G401 (cell line): ENCODE results near the gene MPST. TPM values are rescaled to one million over a fixed set of nuclear protein-coding genes. Genes with fewer than 3 reads are reported as not detected.
"Not testable (repeated sequence)": the region's sequence is repeated elsewhere in the genome, so short reads cannot be mapped to it uniquely, and the experiment has no call there.

ENCODE experiments used
- DNase-seq: peaks from one replicate; pipeline ENCODE4 v3.0.0-alpha.2; 2015; ENCODE audit warnings: low spot score
- in situ Hi-C: cut with HindIII; loops from 2 replicates; pipeline ENCODE4 v1.10.0; 2016; ENCODE audit warnings: low sequenced_read_pairs, mixed read lengths
- total RNA-seq: library from RNA; depleted of rRNA; stranded (reverse); fragments of >200 nt; shearing (Covaris generic); gene quantifications from 2 replicates; pipeline ENCODE4 v1.2.3, GENCODE V29; 2014; rRNA removed

MPST gene
- total RNA-seq, 1 experiment from 2014 or later: 177 TPM

- in situ Hi-C loops: no loop called here
- no peak for DNase-seq
Observed at GRCh38 chr22:37070744-37071143, 51.2 kb downstream of the MPST start.

- in situ Hi-C loops: not testable (repeated sequence)
Observed at GRCh38 chr22:37071850-37072592, 52.5 kb downstream of the MPST start.

GRCh38 chr22:37072673-37073072, 53.1 kb downstream of the MPST start:
- in situ Hi-C loops: no loop called here
- DNase-seq: no peak

More at GRCh38 chr22:37071850-37072592, 52.5 kb downstream of the MPST start:
- DNase-seq: not testable (repeated sequence)

GRCh38 chr22:37074537-37074936, 55.0 kb downstream of the MPST start:
- DNase-seq: no peak
- in situ Hi-C loops: no loop called here

GRCh38 chr22:37075046-37075445, 55.5 kb downstream of the MPST start:
- DNase-seq: no peak
- in situ Hi-C loops: no loop called here

GRCh38 chr22:37075822-37076433, 56.4 kb downstream of the MPST start:
- DNase-seq: no peak
- in situ Hi-C loops: no loop called here

- in situ Hi-C loops: no loop called here
- DNase-seq: peak; percentile 4
Observed at GRCh38 chr22:37077802-37078448, 58.4 kb downstream of the MPST start.

- DNase-seq: no peak
- in situ Hi-C loops: no loop called here
Observed at GRCh38 chr22:37079158-37079557, 59.6 kb downstream of the MPST start.

Other genes with a start within 250 kb of the MPST start
- gene IFT27, start 243.6 kb upstream of the MPST start, total RNA-seq: 30.3 and 34.5 TPM in 2 replicates
- gene PVALB, start 202.7 kb upstream of the MPST start, total RNA-seq: not detected in 2 replicates
- not detected in 2 replicates for gene NCF4, start 158.7 kb upstream of the MPST start, total RNA-seq
- not detected in 2 replicates for gene CSF2RB, start 106.1 kb upstream of the MPST start, total RNA-seq
- 43.2 and 58.2 TPM in 2 replicates for gene TST, start 295 bp upstream of the MPST start, total RNA-seq
- 24.9 and 30.0 TPM in 2 replicates for gene KCTD17, start 32.0 kb downstream of the MPST start, total RNA-seq
- not detected in 2 replicates for gene TMPRSS6, start 90.0 kb downstream of the MPST start, total RNA-seq
- gene IL2RB, start 130.2 kb downstream of the MPST start, total RNA-seq: not detected in 2 replicates
- 5.0 and 6.7 TPM in 2 replicates for gene C1QTNF6, start 168.5 kb downstream of the MPST start, total RNA-seq
- not detected in 2 replicates for gene SSTR3, start 192.7 kb downstream of the MPST start, total RNA-seq
- not detected in 2 replicates for gene RAC2, start 224.5 kb downstream of the MPST start, total RNA-seq